Astrocyte of the cerebellum (primary cell): ENCODE data around the gene PLPP3.

Experiments used
- DNase-seq: peaks from one replicate; pipeline ENCODE4 v3.0.0-alpha.2; 2011; ENCODE audit warnings: low read depth
- H3K4me3 ChIP-seq: 2 replicates; pipeline ENCODE4 v1.5.1; 2011; ENCODE audit warnings: mild to moderate bottlenecking, low read depth, low read length, moderate library complexity
- CTCF ChIP-seq: IDR thresholded peaks from 2 replicates; pipeline ENCODE4 v1.5.1; 2012; ENCODE audit warnings: low read length, low read depth, moderate library complexity, mild to moderate bottlenecking; ENCODE audit errors: missing control alignments
- in situ Hi-C: cut with HindIII; loops from 2 replicates; pipeline ENCODE4 v1.10.0; 2017; ENCODE audit warnings: low sequenced_read_pairs

The PLPP3 gene

GRCh38 chr1:56495538-56495937 is 83.8 kb downstream of the PLPP3 start:
- no peak overlapping the region for H3K4me3 ChIP-seq
- no peak for TF ChIP-seq CTCF
- DNase-seq = no peak
- in situ Hi-C loops = no loop called here

- no peak overlapping the region for H3K4me3 ChIP-seq
- no peak for DNase-seq
- in situ Hi-C loops = no loop called here
- no peak for TF ChIP-seq CTCF
Observed at GRCh38 chr1:56494306-56494705, 85.1 kb downstream of the PLPP3 start.

- no peak for DNase-seq
- in situ Hi-C loops = no loop called here
- H3K4me3 ChIP-seq = no peak overlapping the region
- TF ChIP-seq CTCF = no peak
Observed at GRCh38 chr1:56493826-56494225, 85.5 kb downstream of the PLPP3 start.

GRCh38 chr1:56491441-56491840 is 87.9 kb downstream of the PLPP3 start:
- in situ Hi-C loops = no loop called here
- no peak for TF ChIP-seq CTCF
- DNase-seq = no peak
- no peak overlapping the region for H3K4me3 ChIP-seq

- in situ Hi-C loops = no loop called here
- no peak for TF ChIP-seq CTCF
- H3K4me3 ChIP-seq = no peak overlapping the region
- no peak for DNase-seq
Observed at GRCh38 chr1:56490619-56491018, 88.7 kb downstream of the PLPP3 start.

GRCh38 chr1:56489695-56490094 is 89.7 kb downstream of the PLPP3 start:
- in situ Hi-C loops = no loop called here
- no peak overlapping the region for H3K4me3 ChIP-seq
- no peak for DNase-seq
- TF ChIP-seq CTCF = no peak

GRCh38 chr1:56484695-56485094 is 94.7 kb downstream of the PLPP3 start:
- no peak for DNase-seq
- no peak for TF ChIP-seq CTCF
- H3K4me3 ChIP-seq = no peak overlapping the region
- in situ Hi-C loops = no loop called here
